Stimulated activated CD4-positive, alpha-beta T cell treated with anti-CD3 and anti-CD28 coated beads, Interleukin-15, amount 100 ng/mL, for 1 hour (primary cell): ENCODE data around the gene NHERF1.

Experiments
- DNase-seq, 2 donors: peaks; one replicate each; pipeline ENCODE4 v3.0.0-alpha.2; 2020; ENCODE audit warnings: low read depth in 1 of 2, low spot score in 1 of 2

The NHERF1 gene

DNA sequence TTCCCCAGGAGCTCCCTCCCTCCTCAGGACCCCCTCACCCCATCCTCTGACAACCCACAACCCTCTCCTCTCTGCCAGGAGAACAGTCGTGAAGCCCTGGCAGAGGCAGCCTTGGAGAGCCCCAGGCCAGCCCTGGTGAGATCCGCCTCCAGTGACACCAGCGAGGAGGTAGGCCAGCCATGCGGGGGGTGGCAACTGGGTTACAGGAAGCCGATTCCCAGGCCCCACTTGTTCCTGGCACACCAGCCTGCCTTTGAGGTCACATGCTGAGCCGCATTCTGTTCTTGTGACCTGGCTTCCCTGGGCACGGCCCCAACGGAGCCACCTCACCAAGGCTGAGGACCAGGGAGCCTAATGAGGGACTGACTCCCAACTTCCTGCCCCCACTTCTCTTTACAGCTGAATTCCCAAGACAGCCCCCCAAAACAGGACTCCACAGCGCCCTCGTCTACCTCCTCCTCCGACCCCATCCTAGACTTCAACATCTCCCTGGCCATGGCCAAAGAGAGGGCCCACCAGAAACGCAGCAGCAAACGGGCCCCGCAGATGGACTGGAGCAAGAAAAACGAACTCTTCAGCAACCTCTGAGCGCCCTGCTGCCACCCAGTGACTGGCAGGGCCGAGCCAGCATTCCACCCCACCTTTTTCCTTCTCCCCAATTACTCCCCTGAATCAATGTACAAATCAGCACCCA is 19.8 kb downstream of the NHERF1 start:
- DNase-seq, result no peak

DNA sequence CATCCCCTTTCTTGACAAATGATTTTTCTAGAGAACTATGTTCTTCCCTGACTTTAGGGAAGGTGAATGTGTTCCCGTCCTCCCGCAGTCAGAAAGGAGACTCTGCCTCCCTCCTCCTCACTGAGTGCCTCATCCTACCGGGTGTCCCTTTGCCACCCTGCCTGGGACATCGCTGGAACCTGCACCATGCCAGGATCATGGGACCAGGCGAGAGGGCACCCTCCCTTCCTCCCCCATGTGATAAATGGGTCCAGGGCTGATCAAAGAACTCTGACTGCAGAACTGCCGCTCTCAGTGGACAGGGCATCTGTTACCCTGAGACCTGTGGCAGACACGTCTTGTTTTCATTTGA is 20.3 kb downstream of the NHERF1 start:
- DNase-seq, result no peak

DNA sequence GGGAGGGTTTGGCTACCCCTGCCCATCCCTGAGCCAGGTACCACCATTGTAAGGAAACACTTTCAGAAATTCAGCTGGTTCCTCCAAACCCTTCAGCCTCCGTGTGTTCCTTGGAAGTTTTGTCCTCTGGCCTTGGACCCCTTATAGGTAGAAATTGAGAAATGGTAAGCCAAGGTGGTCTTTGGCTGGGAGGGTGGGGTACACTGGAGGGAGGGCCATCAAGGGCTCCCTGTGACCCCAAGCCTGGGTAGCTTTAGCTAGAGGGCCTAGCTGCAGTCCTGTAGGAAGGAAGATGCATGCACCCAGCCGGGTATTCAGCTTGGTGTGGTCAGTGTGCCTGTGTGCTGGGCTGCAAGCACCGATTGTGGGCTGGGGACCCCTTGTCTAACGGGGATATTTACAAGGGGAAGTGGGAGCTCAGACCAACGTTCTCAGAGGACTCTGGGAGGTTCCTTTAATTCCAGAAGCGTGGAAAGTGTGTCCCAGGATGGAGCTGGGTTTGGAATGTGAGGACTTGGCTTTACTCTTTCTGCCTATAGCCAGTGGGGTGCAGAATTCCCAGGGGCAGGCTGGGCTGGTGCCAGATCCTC is 20.9 kb downstream of the NHERF1 start:
- DNase-seq, result no peak

DNA sequence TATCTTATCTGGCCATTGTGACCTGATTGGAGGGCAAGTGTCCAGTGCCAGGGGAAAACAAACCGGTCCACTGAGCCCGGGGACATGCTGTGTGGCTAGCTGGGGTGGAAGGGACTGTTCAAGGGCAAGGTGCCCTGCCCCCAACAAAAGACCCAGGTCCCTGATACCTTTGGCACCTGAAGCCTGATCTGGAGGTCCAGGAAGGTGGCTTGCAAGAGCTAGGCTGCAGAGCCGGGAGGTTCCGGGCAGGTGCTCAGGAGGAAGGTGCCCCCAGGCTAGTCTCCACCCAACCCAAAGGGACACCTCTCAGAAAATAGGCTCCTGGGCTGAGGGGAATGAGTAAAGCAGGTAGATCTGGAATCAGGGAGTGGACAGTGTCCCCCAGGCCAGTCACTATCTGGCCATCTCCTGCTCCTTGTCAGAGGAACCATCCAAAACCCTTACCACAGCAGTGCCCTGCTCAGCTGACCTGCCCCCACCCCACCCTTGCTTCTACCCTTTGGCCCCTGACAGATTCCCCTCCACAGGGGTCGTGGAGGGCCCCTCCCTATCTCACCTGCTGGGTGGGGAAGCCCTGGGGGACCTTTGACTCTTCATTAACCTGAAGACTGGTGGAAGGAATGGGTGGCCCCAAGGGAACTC is 21.5 kb downstream of the NHERF1 start:
- DNase-seq, result no peak

DNA sequence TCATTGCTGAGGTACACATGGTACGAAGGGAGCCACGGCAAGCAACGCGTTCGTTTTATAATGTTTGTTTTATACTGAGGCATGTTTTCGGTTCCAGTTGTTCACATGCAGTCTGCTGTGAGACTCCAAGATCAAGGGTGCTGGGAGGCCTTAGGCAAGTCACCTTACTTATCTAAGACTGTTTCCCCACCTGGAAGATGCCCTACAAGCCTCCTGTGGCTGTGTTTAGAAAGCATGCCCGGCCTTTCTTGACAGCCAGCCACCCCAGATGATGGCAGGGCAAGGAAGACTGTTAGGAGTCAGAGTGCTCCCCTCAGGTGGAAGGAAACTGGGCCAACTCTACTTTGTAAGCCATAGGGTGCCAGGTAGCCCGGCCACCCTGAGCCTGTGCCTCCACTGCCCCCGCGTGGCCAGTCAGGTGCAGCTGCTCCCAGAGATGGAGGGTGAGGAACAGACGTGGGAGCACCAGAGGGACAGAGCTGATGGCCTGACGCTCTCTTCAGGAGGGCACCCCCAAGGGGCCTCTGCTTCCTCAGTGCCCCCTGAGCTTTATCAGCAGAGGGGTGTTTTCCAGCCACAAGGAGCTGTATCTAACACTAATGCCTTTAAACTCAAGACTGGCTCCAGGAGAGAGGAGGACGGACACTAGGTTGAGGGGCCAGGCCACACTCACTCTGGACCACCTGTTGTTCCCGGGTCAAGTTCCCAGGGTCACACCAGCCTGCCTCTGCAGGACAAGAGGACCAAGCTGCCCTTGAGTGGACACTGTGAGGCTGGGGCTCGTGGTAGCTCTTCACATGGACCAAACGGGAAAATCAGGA is 22.3 kb downstream of the NHERF1 start:
- DNase-seq, result peak; percentile 64 to 66

DNA sequence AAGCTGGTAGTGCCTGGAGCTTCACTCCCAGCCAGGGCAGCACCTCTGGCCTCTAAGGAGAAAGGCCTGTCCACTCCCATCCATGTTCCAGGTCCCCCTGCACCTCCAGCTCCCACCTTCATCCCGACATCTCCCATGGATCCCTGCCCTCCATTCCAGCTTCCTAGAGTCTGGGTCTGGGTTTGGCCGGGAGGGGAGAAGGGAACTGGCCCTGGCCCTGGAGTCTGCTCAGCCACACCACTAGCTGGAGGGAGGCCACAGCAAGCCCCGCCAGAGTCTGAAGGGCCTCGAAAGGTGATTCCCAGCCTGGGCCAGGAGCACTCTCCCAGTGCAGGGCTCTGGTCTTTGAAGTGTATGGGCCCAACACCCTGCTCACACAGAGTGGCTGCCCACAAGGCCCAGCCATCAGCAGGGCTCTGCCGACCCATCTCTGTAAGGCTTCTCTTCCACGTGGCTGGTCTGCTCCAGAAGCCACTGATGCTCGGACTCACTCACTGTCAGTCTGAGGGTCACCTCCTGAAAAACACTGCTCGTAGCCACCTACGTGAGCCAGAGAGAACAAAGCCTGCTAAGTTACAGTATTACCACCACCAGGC is 23.0 kb downstream of the NHERF1 start:
- no peak for DNase-seq

DNA sequence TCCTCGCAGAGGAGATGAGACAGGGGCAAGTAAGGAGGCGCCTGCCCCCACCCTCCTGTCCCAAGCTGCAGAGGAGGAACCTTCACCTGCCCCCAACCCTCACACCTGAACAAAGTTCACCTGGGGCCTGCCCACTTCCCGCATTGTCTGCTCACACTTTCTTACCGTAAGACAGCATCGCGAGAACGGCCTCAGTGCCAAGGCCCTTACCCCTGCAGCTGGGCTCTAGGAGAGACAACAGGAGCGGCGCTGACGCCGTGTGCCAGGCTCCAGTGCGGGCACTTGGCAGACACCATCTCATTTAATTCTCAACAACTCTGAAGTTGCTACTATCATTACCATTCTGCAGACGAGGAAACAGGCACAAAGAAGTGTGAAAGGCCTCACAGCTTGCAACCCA is 23.6 kb downstream of the NHERF1 start:
- no peak for DNase-seq

DNA sequence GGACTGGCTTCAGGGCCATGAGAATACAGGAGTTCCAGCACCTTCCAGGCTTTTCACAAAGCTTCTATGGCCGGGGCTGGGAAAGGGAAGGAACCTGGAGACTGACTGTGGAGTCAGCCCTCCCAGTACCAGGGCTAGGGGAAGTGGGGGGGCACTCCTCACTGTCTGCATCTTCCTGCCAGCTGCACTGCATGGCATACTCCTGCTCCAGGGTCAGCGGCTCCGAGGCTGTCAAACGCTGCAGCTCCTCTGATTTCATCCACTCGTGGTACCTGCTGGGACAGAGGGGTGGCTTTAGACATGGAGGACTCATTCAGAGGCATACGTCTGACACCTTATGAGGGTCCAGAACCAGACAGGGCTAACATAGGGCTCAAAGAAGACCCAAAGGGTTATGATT is 25.0 kb downstream of the NHERF1 start:
- DNase-seq, result no peak

DNA sequence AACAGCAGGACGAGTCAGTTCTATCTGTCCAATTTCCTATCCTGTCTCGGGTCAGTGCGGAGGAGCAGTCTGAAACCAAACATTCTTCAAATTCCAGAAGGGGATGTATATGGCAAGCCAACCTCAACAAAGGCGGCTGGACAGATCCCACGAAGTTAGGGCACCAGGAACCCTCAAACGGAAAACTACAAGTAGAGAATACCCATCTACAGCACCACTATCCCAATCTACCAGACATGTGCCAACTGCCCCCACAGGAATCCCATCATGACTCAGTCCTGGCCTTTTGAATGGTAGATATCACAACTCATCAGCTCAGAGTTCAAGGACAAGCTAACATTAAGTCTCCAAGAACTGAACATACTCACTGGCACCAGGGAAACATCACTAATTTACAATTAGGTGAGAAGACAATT is 25.5 kb downstream of the NHERF1 start:
- DNase-seq, result no peak

DNA sequence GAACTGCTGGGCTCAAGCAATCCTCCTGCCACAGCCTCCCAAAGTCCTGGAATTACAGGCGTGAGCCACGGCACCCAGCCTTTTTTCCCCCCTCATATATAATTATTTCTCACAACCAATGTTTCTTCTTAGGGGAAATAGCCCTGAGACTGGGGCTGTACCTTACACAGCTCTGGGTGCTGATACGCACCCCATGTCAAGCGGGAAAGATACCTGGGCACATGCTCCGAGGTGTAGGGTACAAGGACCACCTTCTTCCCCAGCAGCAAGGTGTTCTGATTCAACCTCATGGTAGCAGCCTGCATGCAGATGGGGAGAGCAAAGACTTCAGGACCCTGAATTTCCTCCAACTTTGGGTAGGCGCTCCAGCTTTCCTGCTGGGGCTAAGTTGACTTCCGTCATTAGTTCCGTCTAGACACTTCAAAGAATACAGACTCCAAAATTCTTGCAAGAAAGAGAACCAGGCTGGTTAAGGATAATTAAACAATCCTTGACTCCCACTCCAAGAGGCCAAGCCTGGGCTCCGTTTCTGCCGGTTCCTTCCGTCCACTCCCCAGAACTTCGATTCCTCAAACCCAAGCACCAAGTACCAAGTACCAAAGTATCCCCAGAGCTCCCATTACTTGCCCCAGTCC is 27.1 kb downstream of the NHERF1 start:
- no peak for DNase-seq

DNA sequence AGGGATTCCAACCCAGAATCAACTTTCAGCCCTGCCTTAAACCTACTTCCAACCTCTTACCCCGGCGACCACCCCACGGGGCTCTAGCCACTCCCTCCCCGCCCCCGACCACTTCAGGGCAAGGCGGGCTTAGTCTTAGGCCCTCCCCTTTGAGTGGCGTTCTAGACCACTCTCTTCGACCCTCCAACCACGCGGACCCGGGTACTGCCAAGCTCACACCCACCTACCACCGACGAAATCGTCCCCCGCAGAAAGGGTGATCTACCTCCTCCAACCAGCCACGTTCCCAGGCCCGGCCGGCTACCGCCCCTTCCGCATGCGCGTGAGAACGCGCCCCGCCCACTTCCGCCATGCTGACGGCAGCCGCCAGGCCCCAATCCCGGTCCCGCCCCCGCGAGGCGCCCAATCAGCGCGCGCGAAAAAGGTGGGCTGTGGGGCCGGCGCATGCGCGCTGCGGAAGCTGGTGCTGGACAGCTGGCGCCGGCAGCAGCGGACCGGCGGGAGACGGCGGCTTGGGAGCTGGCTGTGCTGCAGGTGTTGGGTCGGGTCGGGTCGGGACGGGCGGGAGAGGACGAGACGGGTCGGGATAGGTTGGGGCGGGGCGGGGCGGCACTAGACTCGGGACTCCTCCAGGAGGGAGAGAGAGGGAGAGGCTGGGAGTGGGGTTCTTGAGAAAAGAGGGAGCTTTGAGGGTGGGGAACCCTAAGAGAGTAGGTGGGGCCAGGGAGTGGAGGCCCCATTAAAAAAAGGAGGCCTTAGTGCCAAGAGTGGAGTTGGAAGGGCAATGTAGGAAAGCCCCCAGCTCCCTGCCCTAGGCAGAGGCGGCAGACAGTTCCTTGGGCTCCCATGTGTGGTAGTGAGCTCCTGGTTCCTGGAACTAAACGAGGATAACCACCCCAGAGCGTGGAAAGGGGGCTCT is 27.9 kb downstream of the NHERF1 start, which contains the start of gene NAT9:
NAT9 (minus strand) TSS at position 302 of the 919 bp plus-strand sequence. CDS start 647 bp downstream, outside the sequence.
- DNase-seq, result peak; percentile 99

DNA sequence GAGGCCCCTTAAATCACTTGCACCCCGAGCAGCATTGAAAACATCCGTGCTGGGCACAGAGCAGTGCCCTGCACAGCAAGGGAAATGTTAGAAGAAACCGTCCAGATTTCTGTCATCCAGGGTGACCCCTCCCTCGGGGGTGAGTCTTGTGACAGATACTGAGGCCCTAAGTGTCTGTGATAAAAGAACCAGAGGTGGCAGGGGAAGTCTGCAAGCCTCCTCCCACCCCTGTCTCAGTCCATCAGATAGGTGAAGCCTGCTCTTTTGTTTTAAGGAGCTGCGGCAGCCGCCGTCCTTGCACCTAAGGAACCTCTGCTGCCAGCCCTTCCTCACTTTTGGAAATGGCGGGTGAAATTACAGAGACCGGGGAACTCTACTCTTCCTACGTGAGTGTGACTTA is 28.6 kb downstream of the NHERF1 start:
- DNase-seq, result no peak

DNA sequence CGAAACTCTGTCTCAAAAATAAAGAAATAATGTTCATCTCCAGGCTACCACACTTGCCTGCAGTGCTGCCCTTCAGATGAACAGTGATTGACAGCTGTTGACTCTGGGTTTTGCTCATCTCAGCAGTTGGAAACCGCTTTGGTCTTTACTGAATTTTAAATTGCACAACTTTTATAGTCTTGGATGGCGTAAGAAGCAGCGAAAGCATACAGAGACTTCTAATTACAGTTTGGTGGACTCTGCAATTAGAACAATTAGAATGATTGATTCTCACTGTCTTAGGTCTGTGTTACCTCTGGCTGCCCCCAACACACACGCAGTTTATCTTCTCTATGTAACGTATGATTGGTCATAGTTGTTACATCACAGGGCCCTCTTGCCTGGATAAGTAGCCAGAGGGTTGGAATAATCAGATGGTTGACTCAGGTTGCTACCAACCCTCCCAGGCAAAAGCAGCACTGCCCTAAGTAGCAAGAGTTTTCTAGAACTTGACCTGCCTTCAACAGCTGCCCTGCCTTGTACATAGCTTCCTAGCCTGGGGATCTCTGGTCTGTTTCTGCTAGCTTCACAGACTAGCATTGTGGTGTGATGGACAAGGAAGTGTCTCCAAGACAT is 29.6 kb downstream of the NHERF1 start:
- DNase-seq, result no peak

DNA sequence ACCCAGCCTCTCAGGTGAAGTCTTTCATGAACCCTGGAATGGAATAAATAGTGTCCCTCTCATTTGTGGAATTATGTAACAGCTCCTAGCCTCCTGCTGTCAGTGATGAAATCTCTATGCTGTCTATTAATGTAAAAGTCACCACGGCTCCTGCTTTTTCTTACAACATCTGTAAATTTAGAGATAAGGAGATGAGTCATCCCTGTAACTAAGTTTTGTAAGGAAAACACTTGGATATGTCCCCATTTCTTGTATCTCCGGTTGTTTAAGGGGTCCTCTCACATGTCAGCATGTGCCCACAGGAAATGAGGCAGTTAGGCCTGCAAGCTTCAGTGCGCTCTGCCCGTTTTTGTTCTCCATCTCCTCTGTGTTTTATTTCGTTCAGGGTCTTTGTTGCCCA is 30.5 kb downstream of the NHERF1 start:
- no peak for DNase-seq

DNA sequence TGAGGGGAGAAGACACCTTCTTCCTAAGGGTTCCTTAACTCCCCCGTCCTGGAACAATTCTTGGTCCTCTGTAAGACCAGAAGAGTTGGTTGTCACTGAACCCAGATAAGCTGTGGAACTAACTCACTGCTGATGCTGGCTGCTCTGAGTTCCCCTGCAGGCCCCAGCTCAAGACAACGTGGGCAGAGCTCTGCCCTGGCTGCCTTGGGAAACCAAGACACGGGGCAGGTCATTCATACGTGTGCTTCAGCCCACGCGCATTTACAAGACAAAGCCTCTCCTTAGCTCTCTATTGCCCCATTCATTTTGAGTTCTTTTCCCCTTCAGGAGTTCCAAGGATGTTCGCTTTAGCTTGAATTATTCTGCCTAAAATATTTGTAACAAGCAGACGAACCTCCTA is 31.1 kb downstream of the NHERF1 start:
- no peak for DNase-seq

DNA sequence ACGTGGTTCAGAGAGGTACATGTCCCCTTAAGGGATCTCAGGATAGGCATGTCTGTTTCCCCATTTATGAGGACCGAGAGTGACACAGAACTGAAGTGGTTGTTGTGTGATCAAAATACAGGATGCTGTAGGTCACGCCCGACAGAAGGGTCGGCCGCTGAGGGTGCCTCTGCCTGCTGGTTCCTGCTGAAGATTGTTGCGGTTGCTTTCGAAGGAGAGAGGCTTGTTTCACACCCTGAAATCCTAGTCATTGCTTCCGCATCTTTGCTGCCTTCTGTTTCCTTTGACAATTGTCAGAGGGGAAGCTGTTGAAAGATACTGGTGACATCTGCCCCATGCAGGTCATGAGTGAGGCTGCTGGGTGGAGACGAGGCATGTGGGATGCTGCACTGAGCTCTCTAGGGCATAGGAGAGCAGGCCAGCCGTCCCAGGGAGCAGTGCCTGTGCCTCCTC is 31.5 kb downstream of the NHERF1 start:
- peak in 1 of 2 donors; percentile 29 for DNase-seq

DNA sequence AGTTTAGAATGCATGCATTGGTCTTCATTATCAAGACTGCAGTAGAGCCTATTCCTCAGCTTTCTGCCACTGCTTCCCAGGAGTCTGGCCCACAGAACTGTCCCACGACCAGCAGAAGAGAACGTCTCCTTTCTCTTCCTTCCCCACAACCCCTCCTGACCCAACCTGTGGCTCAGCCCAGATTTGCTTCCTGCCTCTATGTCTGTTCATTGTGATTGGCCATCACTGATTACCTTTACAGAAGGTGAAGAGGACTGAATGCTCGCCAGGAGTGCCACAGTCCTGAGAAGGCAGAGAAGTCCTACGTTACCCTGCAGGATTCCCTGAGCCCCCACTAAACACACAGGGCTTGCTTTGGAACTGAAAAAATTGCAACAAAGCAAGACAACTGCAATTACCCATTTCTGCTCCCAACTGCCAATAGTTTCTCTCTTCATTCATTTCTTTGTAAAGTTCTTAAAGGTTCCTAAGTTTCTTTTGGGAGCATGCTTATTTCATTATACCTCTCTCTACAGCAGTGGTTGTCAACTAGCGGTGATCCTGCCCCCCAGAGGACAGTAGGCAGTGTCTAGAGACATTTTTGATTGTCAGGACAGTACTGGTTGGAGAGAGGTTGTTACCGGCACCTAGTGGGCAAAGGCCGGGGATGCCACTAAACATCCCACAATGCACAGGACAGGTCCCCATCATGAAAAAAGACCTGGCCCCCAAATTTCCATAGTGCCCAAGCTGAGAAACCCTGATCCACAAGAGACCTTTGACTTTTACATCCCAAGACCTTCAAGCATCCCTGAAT is 32.2 kb downstream of the NHERF1 start:
- DNase-seq, result no peak

DNA sequence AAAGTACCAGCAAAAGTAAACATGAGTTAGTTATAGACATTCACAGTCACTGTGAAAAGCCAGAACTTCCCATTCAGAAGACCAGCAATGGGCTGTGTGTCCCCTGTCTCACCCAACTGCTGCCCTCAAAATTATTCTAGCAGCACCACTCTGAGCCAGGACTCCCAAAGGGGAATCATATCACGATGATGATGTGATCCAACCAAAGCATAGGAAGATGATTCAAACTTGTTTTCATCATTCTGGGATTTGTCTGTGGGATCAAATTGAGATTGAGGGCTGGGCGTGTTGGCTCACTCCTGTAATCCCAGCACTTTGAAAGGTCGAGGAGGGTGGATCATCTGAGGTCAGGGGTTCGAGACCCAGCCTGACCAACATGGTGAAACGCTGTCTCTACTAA is 34.1 kb downstream of the NHERF1 start:
- DNase-seq, result no peak
